HepG2 (cell line): ENCODE data around the gene DIPK1A. TPM values are rescaled to one million over a fixed set of nuclear protein-coding genes. Genes with fewer than 3 reads are reported as not detected.

Source experiments
- ATAC-seq: fragments of 200-7000 bp; cut with Tn5 transposase; 3 replicates; pipeline ENCODE4 v1.9.1; 2020; ENCODE audit warnings: mild to moderate bottlenecking, moderate library complexity
- BruUV-seq: library from RNA; stranded (reverse); fragments of 400-500 nt; replicated peaks from 2 replicates; lab custom pipeline; 2021; lab: Mats Ljungman, UMichigan
- CTCF ChIA-PET: fragments of 300-600 bp; formaldehyde crosslinking; extraction: SDS; loops from one replicate; lab custom pipeline; 2021; ENCODE audit warnings: low total read pairs, inconsistent platforms, low intra/inter-chr PET ratio; lab: Yijun Ruan, JAX
- POLR2A ChIA-PET: fragments of 350-600 bp; sonication (Branson Sonifier 250); formaldehyde crosslinking; loops from one replicate; lab custom pipeline; 2020; ENCODE audit warnings: antibody characterized with exemption, inconsistent platforms; lab: Yijun Ruan, JAX
- DNase-seq: peaks from one replicate; pipeline ENCODE4 v3.0.0-alpha.2; 2015; ENCODE audit warnings: low spot score
- FAIRE-seq: peaks from 3 replicates; lab custom pipeline; 2011; peaks lifted over from hg19 to GRCh38; lab: Jason Lieb, UNC
- H2AFZ ChIP-seq: one replicate; pipeline ENCODE4 v1.6.1; 2011; ENCODE audit warnings: low read length, inconsistent platforms
- H3K27ac ChIP-seq: fragments of 300-600 bp; 3 replicates; pipeline ENCODE4 v1.8.0; 2011; ENCODE audit warnings: mixed run types, mild to moderate bottlenecking, mixed read lengths, low read length, inconsistent platforms; ENCODE audit not compliant: insufficient read depth; ENCODE audit errors: extremely low read length
- H3K27me3 ChIP-seq, 2 experiments: fragments of 200-600 bp in 1 of 2; 2 replicates in 1 of 2; 3 replicates in 1 of 2; pipeline versions ENCODE4 v1.6.0 to v1.8.0; 2011; ENCODE audit warnings: low read length in 2 of 2, mild to moderate bottlenecking in 2 of 2, moderate library complexity in 2 of 2, inconsistent platforms in 1 of 2; ENCODE audit not compliant: insufficient read depth in 2 of 2, control insufficient read depth in 1 of 2
- H3K36me3 ChIP-seq, 2 experiments: fragments of 200-600 bp in 1 of 2; replicated peaks in 1 of 2; 2 replicates in 1 of 2; 3 replicates in 1 of 2; pipeline versions ENCODE4 v1.5.1 to v1.8.0; 2011; ENCODE audit warnings: low read length in 2 of 2, inconsistent platforms in 1 of 2; ENCODE audit not compliant: insufficient read depth in 2 of 2, control insufficient read depth in 1 of 2
- H3K4me1 ChIP-seq: 2 replicates; pipeline ENCODE4 v1.5.1; 2012; ENCODE audit warnings: low read length, inconsistent platforms; ENCODE audit not compliant: insufficient read depth
- H3K4me2 ChIP-seq: 2 replicates; pipeline ENCODE4 v1.6.0; 2011; ENCODE audit warnings: low read depth, low read length, inconsistent platforms
- H3K4me3 ChIP-seq, 3 experiments: fragments of 200-600 bp in 1 of 3; sonication (generic), shearing (Covaris generic) in 1 of 3; replicated peaks in 1 of 3; 2 replicates each; pipeline ENCODE4 v1.5.1; 2011 to 2016; ENCODE audit warnings: low read length in 3 of 3, inconsistent platforms in 2 of 3, low read depth in 2 of 3, mild to moderate bottlenecking in 2 of 3, control low read depth in 1 of 3, mixed read lengths in 1 of 3; ENCODE audit not compliant: insufficient read depth in 1 of 3
- H3K79me2 ChIP-seq: one replicate; pipeline ENCODE4 v1.6.1; 2011; ENCODE audit warnings: low read length, inconsistent platforms; ENCODE audit not compliant: insufficient read depth
- H3K9ac ChIP-seq: 2 replicates; pipeline ENCODE4 v1.6.0; 2011; ENCODE audit warnings: mild to moderate bottlenecking, low read depth, low read length, inconsistent platforms; ENCODE audit not compliant: insufficient read depth
- H3K9me3 ChIP-seq: 2 replicates; pipeline ENCODE4 v1.5.1; 2012; ENCODE audit warnings: mild to moderate bottlenecking, low read length
- H4K20me1 ChIP-seq: 2 replicates; pipeline ENCODE4 v1.6.0; 2011; ENCODE audit warnings: inconsistent platforms, mild to moderate bottlenecking, low read length, moderate library complexity; ENCODE audit not compliant: insufficient read depth
- MXD3 ChIP-seq: IDR thresholded peaks from 2 replicates; pipeline ENCODE4 v1.6.1; 2016; ENCODE audit warnings: mild to moderate bottlenecking, missing biosample characterization, missing genetic modification reagents
- NAIF1 ChIP-seq: sonication (generic); formaldehyde crosslinking; IDR thresholded peaks from 2 replicates; pipeline ENCODE4 v1.5.0; 2020; ENCODE audit warnings: mild to moderate bottlenecking, missing genetic modification reagents, borderline replicate concordance
- ZBTB38 ChIP-seq: sonication (generic); formaldehyde crosslinking; IDR thresholded peaks from 2 replicates; pipeline ENCODE4 v1.5.1; 2020; ENCODE audit warnings: mild to moderate bottlenecking, missing genetic modification reagents
- ZC3H4 ChIP-seq: sonication (generic); formaldehyde crosslinking; IDR thresholded peaks from 2 replicates; pipeline ENCODE4 v1.4.0; 2020; ENCODE audit warnings: missing genetic modification reagents, borderline replicate concordance
- ZNF264 ChIP-seq: sonication (generic); formaldehyde crosslinking; IDR thresholded peaks from 2 replicates; pipeline ENCODE4 v1.4.0; 2020; ENCODE audit warnings: missing genetic modification reagents
- ZNF30 ChIP-seq: sonication (generic); formaldehyde crosslinking; IDR thresholded peaks from 2 replicates; pipeline ENCODE4 v1.5.0; 2020; ENCODE audit warnings: mild to moderate bottlenecking, missing genetic modification reagents
- WGBS: methylation state at CpG from one replicate; pipeline ENCODE4 v1.1.6; 2017; ENCODE audit warnings: low lambda C conversion rate; 5-methylcytosine and 5-hydroxymethylcytosine counted together
- in situ Hi-C: cut with HindIII; loops from 2 replicates; pipeline ENCODE4 v1.10.0; 2017; ENCODE audit warnings: low pct_unique_long_range_greater_than_20kb; ENCODE audit not compliant: extremely low pct_ligation_motif_present
- intact Hi-C: fragments of 100-400 bp; cut with micrococcal nuclease; formaldehyde crosslinking; loops from one replicate; pipeline ENCODE4 v1.10.0; 2022; ENCODE audit not compliant: unreplicated experiment
- polyA plus RNA-seq, 8 experiments: library from polyadenylated mRNA; depleted of rRNA in 3 of 8; stranded (reverse) in 7 of 8; unstranded in 1 of 8; fragments of >200 nt; fragmentation: Illumina TruSeq in 4 of 8; extraction: Trizol in 4 of 8; gene quantifications; 2 replicates each; pipeline versions ENCODE4 v1.2.1 to v1.2.3, GENCODE V29; 2011 to 2016; ENCODE audit warnings: low read depth in 4 of 8, missing spikeins in 1 of 8, mixed read lengths in 1 of 8; ENCODE audit not compliant: insufficient read depth in 1 of 8
- total RNA-seq, 5 experiments: library from RNA; depleted of rRNA; stranded (reverse); fragments of >200 nt; fragmentation: Illumina TruSeq; extraction: Trizol; gene quantifications; 2 replicates each; pipeline ENCODE4 v1.2.3, GENCODE V29; 2016; ENCODE audit warnings: low read depth in 1 of 5

DIPK1A gene
- total and polyA plus RNA-seq, 2 of the 13 experiments (the other 11 are each of a cell fraction or from before 2014, with no cell fraction given), result 8.4 TPM

DNA sequence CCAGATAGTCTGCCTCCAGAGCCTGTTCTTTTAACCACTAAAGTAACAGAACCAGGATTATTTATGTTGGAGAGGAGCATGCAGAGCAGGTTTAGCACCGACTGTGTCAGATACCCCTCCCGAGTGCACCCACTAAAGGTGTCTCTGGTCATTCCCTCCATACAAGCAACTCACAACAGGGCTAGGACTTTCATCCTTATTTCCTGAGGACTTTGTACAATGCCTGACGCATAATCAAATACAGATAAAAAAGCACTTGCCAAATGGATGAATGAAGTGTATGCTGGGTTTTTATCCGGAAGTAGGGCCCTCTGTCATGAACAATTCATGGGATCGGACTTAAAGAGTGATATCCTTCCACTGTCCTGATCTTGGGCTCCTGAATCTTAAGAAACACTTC, 103.4 kb downstream of the DIPK1A start (continued):
- TF ChIP-seq ZNF264 (CRISPR knock-in tag) (no peak), ZNF30 (no peak), ZBTB38 (CRISPR knock-in tag) (no peak), NAIF1 (CRISPR knock-in tag) (no peak)

- intact Hi-C loops, result no loop called here
- ATAC-seq, result no peak
- TF ChIP-seq MXD3 (CRISPR knock-in tag), result no peak
- TF ChIP-seq, all 625 proteins: peak for 0
- no peak overlapping the region for H2AFZ ChIP-seq
- no peak overlapping the region for H3K4me3 ChIP-seq
- H3K27me3 ChIP-seq, result no peaks in the 10 kb centered on the region
- H3K4me2 ChIP-seq, result no peak overlapping the region
- peaks cover 0 to 2% of the 10 kb centered on the region in 2 experiments; a peak in 2 of 5 replicates for H3K36me3 ChIP-seq
- FAIRE-seq (no peak), DNase-seq (no peak)
- 97% methylated on average over 4 of the region's 4 CpGs for whole genome bisulfite sequencing
- ChIA-PET POLR2A (no interaction called here), CTCF (interaction anchor here (8.4 kb wide), 1 partner anchor 138 kb away, joined by 175 read pairs; no protein-coding TSS in a partner anchor)
- no peak overlapping the region for H3K9ac ChIP-seq
- BruUV-seq, result no TSS peak
- no peaks in the 10 kb centered on the region for H3K79me2 ChIP-seq
- H3K4me1 ChIP-seq, result peaks cover 9% of the 10 kb centered on the region
- in situ Hi-C loops, result loop anchor here (5.0 kb wide), 2 partner anchors 102 to 142 kb away; no protein-coding TSS in a partner anchor
- H4K20me1 ChIP-seq, result no peaks in the 10 kb centered on the region
- no peaks in the 10 kb centered on the region for H3K9me3 ChIP-seq
- H3K27ac ChIP-seq, result no peak overlapping the region
Measured at GRCh38 chr1:92855236-92855635, 106.0 kb downstream of the DIPK1A start.

- BruUV-seq, result no TSS peak
- H3K4me2 ChIP-seq, result no peak overlapping the region
- H3K27me3 ChIP-seq, result no peaks in the 10 kb centered on the region
- CTCF ChIA-PET, result no interaction called here
- peaks cover 9% of the 10 kb centered on the region for H3K4me1 ChIP-seq
- ATAC-seq (no peak), DNase-seq (no peak), FAIRE-seq (no peak)
- H3K4me3 ChIP-seq, result no peak overlapping the region
- H3K79me2 ChIP-seq, result no peaks in the 10 kb centered on the region
- intact Hi-C loops, result no loop called here
- in situ Hi-C loops, result no loop called here
- H3K9ac ChIP-seq, result no peak overlapping the region
- no peak overlapping the region for H2AFZ ChIP-seq
- no peak overlapping the region for H3K27ac ChIP-seq
- peaks cover 1 to 4% of the 10 kb centered on the region in 2 experiments; a peak in 3 of 5 replicates for H3K36me3 ChIP-seq
- no peak for TF ChIP-seq ZC3H4 (CRISPR knock-in tag)
- no peaks in the 10 kb centered on the region for H3K9me3 ChIP-seq
- POLR2A ChIA-PET, result no interaction called here
- no peaks in the 10 kb centered on the region for H4K20me1 ChIP-seq
Measured at GRCh38 chr1:92854101-92854785, 107.0 kb downstream of the DIPK1A start.
